Measurements from ENCODE around the gene ATP6V1D.

Gene ATP6V1D

GRCh38 chr14:67311868-67312267 lies 47.7 kb downstream of the ATP6V1D start:
- Histone ChIP-seq H3K79me2 (ENCODE audit: insufficient read depth, low read length) (no peaks in the 10 kb centered on the region), H3K27me3 (ENCODE audit: insufficient read depth, low read length) (no peaks in the 10 kb centered on the region), H3K9ac (ENCODE audit: low read length) (no peak overlapping the region), H3K27ac (ENCODE audit: low read depth, low read length, poor library complexity, severe bottlenecking) (no peak overlapping the region), H3F3A (ENCODE audit: insufficient read depth, low read length) (no peaks in the 10 kb centered on the region), H4K20me1 (ENCODE audit: insufficient read depth, low read length) (no peaks in the 10 kb centered on the region), H3K4me1 (ENCODE audit: insufficient read depth, low read length, severe bottlenecking) (no peaks in the 10 kb centered on the region), H2AFZ (ENCODE audit: low read length) (no peak overlapping the region), H3K36me3 (ENCODE audit: insufficient read depth, low read length) (peaks cover 9% of the 10 kb centered on the region; the same call in 1 of the 2 replicates), H3K9me3 (ENCODE audit: low read length) (no peaks in the 10 kb centered on the region), H3K9me2 (ENCODE audit: low read depth, low read length) (no peaks in the 10 kb centered on the region), H3K4me3 (ENCODE audit: low read depth, low read length, poor library complexity, severe bottlenecking) (no peak overlapping the region), H3K4me2 (ENCODE audit: low read length) (no peak overlapping the region)
- no peak for TF ChIP-seq CTCF (IDR thresholded peaks at IDR 0.05; ENCODE audit: low read length)
- no peak for TF ChIP-seq EZH2 (IDR thresholded peaks at IDR 0.05; ENCODE audit: borderline replicate concordance, low read length)

Data from OCI-LY1 (cell line).